ENCODE data around the gene AQP9.

Gene AQP9

GRCh38 chr15:58213587-58214338 is 75.6 kb downstream of the AQP9 start:
- H3K4me1 ChIP-seq, result no peaks in the 10 kb centered on the region
- H3K27me3 ChIP-seq (ENCODE audit: control insufficient read depth, insufficient read depth, low read length), result no peaks in the 10 kb centered on the region
- no peak overlapping the region for H2AFZ ChIP-seq
- no peaks in the 10 kb centered on the region for H3K9me3 ChIP-seq (ENCODE audit: control insufficient read depth, low read length)
- H3K27ac ChIP-seq, result no peak overlapping the region
- TF ChIP-seq CTCF (IDR thresholded peaks at IDR 0.05), result no peak
- H3K4me3 ChIP-seq (ENCODE audit: low read depth, low read length), result no peak overlapping the region
- H3K79me2 ChIP-seq, result no peaks in the 10 kb centered on the region
- no peak overlapping the region for H3K4me2 ChIP-seq (ENCODE audit: low read length)
- H3K9ac ChIP-seq, result no peak overlapping the region
- no peaks in the 10 kb centered on the region for H3K36me3 ChIP-seq (ENCODE audit: control insufficient read depth, insufficient read depth, low read length)

GRCh38 chr15:58214591-58215340 is 76.6 kb downstream of the AQP9 start:
- H3K27me3 ChIP-seq (ENCODE audit: control insufficient read depth, insufficient read depth, low read length), result no peaks in the 10 kb centered on the region
- TF ChIP-seq CTCF (IDR thresholded peaks at IDR 0.05), result no peak
- no peaks in the 10 kb centered on the region for H3K36me3 ChIP-seq (ENCODE audit: control insufficient read depth, insufficient read depth, low read length)
- H3K4me3 ChIP-seq (ENCODE audit: low read depth, low read length), result no peak overlapping the region
- H3K79me2 ChIP-seq, result no peaks in the 10 kb centered on the region
- H3K4me1 ChIP-seq, result no peaks in the 10 kb centered on the region
- no peaks in the 10 kb centered on the region for H3K9me3 ChIP-seq (ENCODE audit: control insufficient read depth, low read length)
- no peak overlapping the region for H3K27ac ChIP-seq
- H2AFZ ChIP-seq, result no peak overlapping the region
- no peak overlapping the region for H3K9ac ChIP-seq
- H3K4me2 ChIP-seq (ENCODE audit: low read length), result no peak overlapping the region

GRCh38 chr15:58217460-58217859 is 79.3 kb downstream of the AQP9 start:
- H3K27me3 ChIP-seq (ENCODE audit: control insufficient read depth, insufficient read depth, low read length), result no peaks in the 10 kb centered on the region
- no peak overlapping the region for H3K9ac ChIP-seq
- no peaks in the 10 kb centered on the region for H3K36me3 ChIP-seq (ENCODE audit: control insufficient read depth, insufficient read depth, low read length)
- H3K9me3 ChIP-seq (ENCODE audit: control insufficient read depth, low read length), result no peaks in the 10 kb centered on the region
- H3K4me1 ChIP-seq, result no peaks in the 10 kb centered on the region
- no peak overlapping the region for H3K27ac ChIP-seq
- H3K4me2 ChIP-seq (ENCODE audit: low read length), result no peak overlapping the region
- H3K79me2 ChIP-seq, result no peaks in the 10 kb centered on the region
- no peak overlapping the region for H3K4me3 ChIP-seq (ENCODE audit: low read depth, low read length)
- no peak for TF ChIP-seq CTCF (IDR thresholded peaks at IDR 0.05)
- H2AFZ ChIP-seq, result no peak overlapping the region

- no peak overlapping the region for H3K9ac ChIP-seq
- H2AFZ ChIP-seq, result no peak overlapping the region
- H3K27me3 ChIP-seq (ENCODE audit: control insufficient read depth, insufficient read depth, low read length), result no peaks in the 10 kb centered on the region
- no peak for TF ChIP-seq CTCF (IDR thresholded peaks at IDR 0.05)
- no peaks in the 10 kb centered on the region for H3K4me1 ChIP-seq
- H3K9me3 ChIP-seq (ENCODE audit: control insufficient read depth, low read length), result no peaks in the 10 kb centered on the region
- H3K36me3 ChIP-seq (ENCODE audit: control insufficient read depth, insufficient read depth, low read length), result no peaks in the 10 kb centered on the region
- H3K27ac ChIP-seq, result no peak overlapping the region
- H3K79me2 ChIP-seq, result no peaks in the 10 kb centered on the region
- H3K4me3 ChIP-seq (ENCODE audit: low read depth, low read length), result no peak overlapping the region
- H3K4me2 ChIP-seq (ENCODE audit: low read length), result no peak overlapping the region
Observed at GRCh38 chr15:58221591-58222241, 83.5 kb downstream of the AQP9 start.

All from parathyroid adenoma (tissue), 2 donors.